ENCODE results near the gene STIM2.

GRCh38 chr4:27000122-27000521 is 139.5 kb downstream of the STIM2 start:
- no peak for TF ChIP-seq CTCF (IDR thresholded peaks at IDR 0.05 in 8 of 11, conservative IDR thresholded peaks at IDR 0.05 in 3 of 11)
- TF ChIP-seq POLR2A (IDR thresholded peaks at IDR 0.05), result no peak

Measured in spleen (tissue), 7 donors.